HG02938 (cell line): Measurements from ENCODE around the gene PSD4.
A peak's percentile ranks its signal among the peaks of the same experiment; 100 is the strongest.

Experiments
- ATAC-seq: cut with Tn5 transposase; IDR thresholded peaks from one replicate; pipeline ENCODE4 v1.9.1; 2021; ENCODE audit warnings: mild to moderate bottlenecking, moderate library complexity; ENCODE audit not compliant: unreplicated experiment

PSD4 gene

DNA sequence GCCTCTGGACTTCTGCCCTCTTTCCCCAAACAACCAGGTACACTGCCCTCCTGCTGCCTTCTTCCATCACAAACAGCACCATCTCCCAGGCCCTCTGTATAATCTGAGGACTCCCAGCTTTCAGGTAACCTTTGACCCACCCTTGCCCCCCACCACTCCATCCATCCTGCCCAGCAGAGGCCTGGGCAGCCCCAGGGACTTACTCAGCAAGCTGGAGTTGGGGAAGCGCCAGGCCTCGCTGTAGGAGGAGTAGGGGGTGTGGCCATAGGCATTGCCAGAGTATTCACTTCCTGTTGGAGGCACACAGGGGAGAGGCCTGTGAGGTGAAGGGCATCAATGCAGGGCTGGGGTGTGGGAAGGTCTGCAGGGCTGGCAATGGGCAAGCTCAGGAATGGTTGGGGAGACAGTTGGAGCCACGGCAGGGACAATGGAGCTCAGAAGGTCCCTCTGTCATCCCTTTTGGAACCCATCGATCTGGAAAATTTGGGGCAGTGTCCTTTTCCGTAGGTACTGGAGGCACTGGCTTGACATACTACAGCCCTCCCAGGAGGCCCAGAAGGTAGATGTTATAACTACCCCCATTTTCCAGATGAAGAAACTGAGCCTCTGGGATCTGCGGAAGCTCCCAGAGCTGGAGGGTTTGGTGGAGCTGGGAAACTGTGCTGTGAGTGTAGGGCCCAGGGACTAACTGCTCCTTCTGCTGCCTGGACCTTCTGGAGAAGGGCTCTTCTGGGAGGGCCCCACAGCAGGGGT is 46.3 kb downstream of the PSD4 start:
- ATAC-seq = no peak

DNA sequence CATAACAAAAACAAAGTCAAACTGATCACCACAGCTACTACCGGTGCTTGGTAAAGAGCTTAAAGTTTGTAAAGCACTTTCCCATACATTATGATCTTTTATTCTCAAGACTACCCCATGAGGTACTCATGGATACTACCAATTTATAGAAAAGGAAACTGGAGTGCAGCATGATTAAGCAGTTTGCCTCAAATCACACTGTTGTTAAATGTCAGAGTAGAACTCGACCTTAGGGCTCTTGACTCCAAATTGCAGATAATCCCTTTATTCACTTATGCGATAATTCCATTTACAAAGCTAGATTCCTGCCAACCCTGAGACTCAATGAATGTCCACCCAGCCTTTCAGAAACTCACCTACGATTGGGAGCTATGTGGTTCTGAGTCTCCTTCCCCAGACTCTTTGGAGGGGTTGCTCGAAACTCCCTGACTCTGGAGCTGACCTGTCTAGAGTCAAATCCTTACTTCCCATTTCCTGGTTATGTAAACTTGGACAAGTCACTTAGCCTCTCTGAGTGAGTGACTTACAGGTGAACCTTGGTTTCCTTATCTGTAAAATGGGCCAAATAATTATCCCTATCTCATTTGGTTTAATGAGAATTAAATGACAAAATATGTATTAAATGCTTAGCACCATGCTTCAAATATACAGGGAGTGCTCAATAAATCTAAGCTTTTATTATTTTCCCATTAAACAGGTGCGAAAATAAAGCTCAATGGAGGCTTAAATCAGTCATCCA is 47.4 kb downstream of the PSD4 start:
- no peak for ATAC-seq

DNA sequence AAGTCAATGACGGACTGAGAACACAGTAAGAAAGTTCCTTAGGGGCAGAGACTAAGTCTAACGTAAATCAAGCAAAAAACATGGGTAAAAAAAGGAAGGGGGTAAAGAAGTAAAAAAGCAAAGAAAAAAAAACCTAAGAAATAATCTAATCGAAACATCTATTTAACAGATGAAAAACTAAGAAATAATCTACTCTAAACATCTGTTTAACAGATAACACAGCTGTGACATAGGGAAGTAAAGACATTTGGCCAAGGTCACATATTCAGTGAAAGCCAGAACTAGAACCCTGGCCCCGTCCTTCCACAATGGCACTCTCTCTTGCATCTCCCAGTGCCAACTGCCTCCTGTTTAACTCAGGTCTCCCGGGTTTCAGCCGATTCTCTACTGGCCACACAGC is 48.1 kb downstream of the PSD4 start:
- ATAC-seq = no peak

DNA sequence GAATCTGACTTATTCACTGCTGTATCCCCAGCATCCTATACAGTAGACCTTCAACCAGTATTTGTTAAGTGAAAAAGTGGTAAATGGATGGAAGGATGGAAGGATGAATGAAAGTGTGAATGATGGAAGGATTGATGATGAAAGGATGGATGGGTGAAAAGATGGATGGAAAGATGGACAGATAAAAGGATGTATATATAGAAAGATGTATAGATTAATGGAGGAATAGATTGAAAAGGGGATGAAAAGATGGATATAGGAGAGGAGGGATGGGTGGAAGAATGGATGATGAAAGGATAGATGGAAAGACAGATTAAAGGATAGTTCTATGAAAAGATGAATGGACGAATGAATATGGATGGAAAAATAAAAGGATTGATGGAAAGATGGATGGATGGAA is 50.0 kb downstream of the PSD4 start:
- ATAC-seq = no peak

DNA sequence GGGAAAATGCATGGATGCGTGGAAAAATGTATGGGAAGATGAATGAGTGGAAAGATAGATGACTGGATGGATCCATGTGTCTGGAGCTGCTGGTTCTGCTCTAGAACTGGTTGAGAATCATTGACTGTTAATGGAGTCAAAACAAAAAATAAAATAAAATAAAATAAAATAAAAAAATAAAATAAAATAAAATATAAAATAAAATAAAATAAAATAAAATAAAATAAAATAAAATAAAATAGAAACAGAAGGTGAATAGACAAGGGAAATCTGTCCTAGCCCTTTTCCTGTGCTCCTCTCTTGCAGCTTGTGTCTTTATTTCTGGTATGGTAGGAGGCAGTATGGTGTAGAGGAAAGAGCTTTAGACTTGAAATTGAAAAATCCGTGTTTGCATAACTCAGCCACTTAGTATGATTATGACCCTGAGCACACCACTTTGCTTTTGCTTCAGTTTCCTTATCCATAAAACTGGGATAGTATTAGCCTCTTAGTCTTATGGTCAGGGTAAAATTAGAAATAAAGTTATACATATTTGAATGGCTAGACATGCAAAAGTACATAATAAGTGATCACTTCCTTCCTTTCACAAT is 51.0 kb downstream of the PSD4 start:
- ATAC-seq = no peak

DNA sequence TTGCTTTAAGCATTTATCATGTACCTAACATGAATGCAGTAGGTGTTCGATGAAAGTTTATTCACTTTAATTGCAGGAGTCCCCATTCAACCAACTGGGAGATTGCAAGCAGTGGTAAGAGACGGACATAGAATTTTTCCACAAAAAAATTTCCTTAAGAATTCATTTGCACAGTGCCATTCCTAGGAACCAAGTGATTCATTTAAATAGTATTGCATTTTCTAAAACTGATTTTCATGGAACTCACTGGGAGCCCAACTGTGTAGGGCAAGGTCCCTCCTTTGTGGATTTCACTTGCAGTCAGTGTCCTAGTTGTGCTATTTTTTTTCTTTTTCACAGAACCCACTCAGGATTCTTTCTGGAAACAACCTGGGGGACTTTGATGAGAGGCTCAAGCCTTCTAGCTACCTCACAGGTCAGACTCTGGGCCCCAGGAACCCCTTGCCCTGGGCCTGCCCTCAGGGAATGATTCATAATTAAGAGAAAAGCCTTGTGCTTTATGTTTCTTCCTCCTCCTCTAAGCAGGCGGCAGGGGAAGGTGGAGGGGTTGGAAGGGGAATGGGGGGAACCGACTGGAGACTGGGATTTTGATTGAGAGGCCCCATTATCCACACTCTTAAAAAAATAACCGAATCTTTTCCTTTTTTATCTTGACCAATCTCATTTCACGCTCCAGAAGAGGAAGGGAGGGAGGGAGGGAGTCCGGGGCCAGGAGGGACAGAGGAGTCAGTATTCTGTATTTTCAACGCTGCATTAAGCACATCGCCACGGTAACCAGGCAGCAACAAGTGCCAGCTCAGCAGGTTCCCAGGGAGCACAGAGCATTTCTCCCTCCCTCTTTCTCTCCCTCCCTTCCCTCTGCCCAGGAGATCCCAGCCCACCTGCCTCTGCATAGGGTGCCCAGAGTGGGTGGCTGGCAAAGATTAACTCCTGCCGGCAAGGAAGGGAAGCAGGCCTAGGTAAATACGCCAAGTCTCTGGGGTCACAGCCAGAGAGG is 51.8 kb downstream of the PSD4 start:
- no peak for ATAC-seq

DNA sequence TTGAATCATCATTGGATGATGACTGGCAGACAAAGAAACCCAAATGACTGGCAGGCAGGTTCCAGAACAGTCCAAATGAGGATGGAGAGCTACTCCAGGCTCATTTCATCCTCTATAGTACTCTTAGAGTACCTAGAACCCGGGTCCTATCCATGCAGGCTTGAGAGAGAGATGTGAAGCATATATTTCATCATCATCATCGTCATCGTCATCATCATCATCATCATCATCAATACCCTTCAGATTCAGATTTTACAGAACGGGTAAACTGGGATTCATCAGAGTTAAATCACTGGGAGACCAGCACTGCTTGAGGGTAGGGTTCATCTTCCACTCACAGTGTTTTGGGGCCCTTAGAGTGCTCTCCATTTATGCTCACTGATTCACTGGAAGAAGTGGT is 52.7 kb downstream of the PSD4 start:
- ATAC-seq = no peak

DNA sequence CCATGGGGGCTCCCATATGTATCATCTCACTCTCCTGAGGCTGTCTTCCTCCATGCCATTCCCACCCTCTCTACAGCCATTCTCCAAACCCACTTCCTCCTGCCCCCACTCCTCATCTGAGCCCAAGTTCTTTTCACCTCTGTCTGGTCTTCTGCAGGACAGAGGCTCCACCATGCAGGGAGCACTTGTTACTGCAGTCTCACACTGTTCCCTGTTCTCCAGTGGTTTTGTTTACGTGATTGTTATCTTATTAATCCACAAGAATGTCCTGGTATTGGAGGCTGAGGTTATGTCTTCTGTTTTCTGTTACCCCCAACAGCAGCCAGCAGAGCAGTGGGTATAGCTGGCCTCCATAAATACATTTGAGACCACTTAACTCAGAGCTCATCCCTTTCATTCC is 53.5 kb downstream of the PSD4 start:
- ATAC-seq = no peak

DNA sequence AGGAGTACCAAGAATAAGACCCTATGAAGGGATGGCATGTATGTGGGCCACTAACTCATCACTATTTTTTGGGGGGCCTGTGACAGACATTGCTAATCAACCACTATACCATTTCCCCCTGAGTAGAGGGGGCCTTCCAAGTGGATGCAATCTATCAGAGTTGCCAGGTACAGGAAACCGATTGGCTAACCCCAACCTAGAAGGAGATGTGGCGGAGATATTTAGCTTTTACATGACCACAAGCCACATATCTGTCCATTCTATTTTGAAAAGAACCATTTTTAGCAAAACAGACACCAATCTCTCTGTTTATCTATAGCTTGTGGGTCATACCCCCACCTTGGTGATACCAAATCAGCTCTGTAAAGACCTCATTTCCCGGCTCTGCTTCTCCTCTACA is 53.9 kb downstream of the PSD4 start:
- ATAC-seq = no peak

DNA sequence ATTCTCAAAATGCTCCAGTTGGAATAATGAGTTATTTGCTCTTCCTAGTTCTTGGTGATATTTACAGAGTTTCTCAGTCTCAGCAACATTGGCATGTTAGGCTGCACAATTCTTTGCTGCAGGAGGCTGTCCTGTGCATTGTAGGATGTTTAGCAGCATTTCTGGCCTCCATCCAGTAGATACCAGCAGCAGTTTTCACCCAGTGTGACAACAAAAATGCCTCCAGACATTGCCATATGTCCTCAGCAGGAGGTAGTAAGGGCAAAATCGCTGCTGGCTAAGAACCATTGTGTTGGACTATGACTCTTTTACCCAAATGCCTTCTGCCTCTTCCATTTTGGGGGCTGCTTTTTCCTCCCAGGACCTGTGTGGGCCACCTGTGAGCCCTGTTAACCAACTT is 54.6 kb downstream of the PSD4 start:
- no peak for ATAC-seq

DNA sequence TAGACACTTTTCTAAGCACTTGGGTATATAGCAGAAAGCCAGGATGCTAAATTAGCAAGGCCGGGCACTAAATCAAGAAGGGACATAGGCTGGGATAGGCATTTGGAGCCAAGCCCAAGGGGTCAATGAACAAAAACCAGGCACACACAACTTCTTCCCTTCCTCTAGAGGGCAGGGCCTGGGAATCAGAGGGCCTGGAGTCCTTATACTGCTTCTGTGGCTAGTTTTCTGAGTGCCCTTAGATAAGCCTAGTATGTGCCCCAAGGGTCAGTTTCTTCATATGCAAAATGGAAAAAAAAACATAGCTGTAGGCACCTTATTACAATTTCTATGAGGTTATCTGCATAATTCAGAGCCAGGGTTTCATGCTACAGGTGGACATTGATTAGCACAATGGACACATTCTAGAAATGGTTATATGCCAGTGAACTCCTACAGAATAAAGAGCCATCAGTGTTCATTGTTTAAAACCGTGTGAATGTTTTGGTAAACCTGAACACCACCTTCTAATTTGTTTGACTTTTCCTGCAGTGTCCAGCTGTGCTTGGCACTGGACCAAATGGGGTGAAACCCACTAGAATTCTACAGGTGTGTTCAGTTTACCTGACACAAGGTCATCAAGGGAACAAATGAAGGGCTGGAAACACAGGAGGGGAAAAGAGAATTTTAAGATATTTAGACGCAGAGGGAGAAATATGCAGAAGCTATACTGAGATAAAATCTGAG is 55.4 kb downstream of the PSD4 start:
- no peak for ATAC-seq

DNA sequence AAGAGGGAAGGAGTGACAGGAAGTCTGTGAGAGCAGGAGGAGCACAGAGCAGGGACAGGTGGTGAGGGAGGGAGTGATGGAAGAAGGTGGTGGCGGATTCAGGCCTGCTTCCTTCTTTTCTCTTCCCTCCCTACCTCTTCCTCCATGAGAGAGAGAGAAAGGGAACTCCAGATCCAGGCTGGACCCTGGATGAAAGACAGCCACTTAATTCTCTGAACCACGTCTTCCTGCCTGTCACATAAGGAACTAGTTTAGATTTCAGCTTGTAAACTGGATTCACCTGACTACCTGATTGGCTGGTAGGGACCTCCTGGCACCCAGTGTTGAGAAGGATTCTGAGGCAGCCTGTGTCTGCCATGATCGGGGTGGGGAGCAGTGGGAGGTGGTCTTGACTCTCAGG is 56.0 kb downstream of the PSD4 start:
- no peak for ATAC-seq

DNA sequence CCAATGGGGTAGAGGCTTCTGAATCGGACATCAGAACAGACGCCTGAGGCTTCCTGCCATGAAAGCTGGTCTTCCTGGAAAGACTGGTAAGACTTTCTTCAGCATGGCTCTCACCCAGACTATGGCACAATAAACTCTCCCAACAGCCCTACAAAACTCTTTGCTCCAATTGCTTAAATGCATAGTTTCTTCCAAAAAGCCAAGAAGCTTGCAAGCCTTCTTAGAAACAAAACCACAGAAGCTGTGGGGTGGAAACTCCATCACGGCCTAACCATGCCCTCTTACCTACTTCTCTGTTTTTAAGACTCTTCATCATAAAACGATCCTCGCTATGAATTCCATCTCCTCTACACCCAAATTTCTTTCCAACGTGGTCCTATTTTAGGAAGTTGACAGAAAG is 56.8 kb downstream of the PSD4 start:
- ATAC-seq = no peak

DNA sequence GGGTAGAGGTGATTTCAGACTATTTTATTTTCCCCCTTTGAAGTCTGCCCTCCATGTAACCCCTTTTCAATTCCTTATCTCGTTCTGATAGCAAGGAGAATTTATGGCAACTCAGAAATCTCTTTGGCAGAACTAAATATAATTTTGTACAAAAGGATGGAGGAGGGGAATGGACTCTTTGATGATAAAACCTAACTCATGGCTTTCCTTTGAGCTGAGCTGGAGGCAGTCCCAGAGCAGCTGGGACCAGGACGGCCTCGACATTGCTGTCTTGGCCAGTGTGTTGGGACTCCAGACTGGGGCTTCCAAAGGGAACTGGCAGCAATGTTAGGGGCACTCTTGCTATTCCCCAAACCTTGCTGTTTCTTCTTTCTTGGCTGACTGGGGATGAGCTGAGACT is 57.3 kb downstream of the PSD4 start:
- no peak for ATAC-seq

DNA sequence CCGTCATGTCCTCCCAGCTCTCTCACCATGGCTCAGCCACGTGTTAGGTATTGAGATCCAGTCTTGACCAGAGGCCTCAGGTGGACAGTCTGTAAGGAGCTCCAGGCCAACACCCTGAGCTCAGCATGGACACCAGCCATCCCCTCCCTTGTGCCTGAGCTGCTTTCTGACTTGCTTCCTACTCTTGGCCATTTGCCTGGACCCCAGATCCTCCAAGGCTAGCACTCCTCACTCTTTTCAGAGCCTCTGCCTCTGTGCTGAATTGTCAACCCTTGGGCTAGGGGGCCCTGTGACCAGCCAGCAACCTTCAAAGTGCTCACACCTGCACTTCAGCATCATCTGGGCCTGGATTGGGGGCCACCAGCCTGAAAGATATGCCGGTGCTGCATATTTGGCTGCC is 58.4 kb downstream of the PSD4 start:
- ATAC-seq = no peak

DNA sequence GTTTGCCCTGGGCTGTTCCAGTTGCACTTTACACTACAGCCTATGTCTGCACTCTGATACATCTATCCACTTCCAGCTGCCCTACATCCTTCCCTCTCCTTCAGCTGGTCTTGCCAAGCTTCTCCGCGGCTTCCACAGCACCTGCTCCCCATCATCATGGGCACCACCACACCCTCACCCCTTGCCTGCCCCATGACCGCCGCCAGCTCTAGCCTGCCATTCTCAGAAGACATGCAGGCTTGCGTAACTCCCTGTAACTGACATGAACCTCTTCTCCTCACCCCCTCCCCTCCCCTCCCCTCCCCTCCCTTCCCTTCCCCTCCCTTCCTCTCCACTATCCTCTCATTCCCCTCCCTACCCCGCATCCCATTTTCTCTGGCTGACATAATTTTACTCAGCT is 59.0 kb downstream of the PSD4 start:
- ATAC-seq = no peak

DNA sequence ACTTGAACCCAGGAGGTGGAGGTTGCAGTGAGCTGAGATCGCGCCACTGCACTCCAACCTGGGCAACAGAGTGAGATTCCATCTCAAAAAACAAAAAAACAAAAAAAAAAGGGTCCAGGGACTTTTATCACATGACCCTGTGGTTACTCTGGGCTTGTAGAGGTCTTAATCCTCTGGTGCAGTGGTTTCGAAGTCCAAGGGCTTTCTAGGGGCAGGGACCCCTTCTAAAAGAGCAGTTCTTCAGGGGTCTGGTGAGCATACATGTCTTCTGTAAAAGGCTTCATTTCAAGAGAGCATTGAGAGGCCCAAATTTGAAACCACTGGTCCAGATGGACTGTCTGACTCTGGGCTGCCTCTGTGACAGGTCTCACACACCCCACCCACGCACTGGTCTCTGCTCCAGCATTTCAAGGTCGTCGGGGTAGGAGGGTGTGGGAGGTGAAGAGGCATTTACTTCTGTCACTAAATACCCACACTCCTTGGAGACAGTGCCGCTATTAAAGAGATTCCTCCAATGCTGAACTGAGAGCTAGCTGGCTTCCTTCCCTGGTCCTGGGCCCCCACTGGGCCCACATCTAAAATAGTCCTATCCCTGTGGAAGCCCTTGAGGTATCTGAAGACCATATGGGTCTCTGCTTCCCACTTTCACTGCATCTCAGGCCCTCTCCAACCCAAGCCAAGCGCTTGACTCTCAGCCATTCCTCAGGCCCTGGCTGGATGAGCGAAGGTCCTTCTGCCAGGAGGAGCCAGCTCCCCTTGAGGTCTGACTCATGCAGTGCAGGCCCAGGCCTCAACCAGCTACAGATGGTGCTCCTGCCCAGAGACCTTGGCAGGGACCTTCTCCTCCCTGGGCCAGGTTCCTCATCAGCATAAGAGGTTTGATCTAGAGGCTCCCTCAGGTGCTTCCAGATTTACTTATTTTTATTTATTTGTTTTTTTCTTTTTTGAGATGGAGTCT is 60.1 kb downstream of the PSD4 start:
- no peak for ATAC-seq

DNA sequence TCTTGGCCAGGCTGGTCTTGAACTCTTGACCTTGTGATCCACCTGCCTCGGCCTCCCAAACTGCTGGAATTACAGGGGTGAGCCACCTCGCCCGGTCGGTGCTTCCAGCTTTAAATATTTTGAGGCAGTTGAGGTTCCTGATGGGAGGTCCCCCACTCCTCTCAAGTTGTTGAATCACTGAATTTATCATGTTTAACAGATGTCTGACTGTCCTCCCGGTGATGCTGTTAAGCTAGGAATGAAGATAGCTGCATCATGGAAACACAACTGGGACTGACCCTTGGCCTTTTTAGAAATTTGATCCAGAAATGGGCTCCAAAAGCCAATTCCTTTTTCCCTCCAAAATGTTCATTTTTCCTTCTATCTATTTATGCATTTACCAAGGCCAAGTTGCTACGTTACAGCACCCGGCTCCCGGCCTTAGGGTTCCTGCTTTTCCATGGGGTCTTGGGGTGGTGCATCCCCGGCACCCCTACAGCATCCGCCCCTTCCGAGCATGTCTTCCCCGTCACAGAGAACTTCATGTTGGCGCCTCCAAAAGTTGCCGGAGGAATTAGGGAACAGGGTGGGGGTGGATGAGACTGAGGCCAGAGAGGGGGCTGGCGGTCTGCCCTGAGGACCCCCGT is 61.1 kb downstream of the PSD4 start:
- ATAC-seq = peak; percentile 19
